GM12873 (cell line): ENCODE results near the gene ADRB2.

Source experiments
- TF ChIP-seq, protein P1 (sequence below): IDR thresholded peaks from 2 replicates; pipeline ENCODE4 v1.5.1; 2012; ENCODE audit warnings: low read depth, mild to moderate bottlenecking, moderate library complexity, low read length, control low read depth; ENCODE audit not compliant: insufficient read depth; ENCODE audit errors: missing control alignments

The ADRB2 gene

DNA sequence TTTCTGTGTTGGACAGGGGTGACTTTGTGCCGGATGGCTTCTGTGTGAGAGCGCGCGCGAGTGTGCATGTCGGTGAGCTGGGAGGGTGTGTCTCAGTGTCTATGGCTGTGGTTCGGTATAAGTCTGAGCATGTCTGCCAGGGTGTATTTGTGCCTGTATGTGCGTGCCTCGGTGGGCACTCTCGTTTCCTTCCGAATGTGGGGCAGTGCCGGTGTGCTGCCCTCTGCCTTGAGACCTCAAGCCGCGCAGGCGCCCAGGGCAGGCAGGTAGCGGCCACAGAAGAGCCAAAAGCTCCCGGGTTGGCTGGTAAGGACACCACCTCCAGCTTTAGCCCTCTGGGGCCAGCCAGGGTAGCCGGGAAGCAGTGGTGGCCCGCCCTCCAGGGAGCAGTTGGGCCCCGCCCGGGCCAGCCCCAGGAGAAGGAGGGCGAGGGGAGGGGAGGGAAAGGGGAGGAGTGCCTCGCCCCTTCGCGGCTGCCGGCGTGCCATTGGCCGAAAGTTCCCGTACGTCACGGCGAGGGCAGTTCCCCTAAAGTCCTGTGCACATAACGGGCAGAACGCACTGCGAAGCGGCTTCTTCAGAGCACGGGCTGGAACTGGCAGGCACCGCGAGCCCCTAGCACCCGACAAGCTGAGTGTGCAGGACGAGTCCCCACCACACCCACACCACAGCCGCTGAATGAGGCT lies at the start of gene ADRB2:
ADRB2 (plus strand) TSS at position 559 of the 686 bp plus-strand sequence. CDS start 221 bp downstream, outside the sequence.
- TF ChIP-seq, protein P1, sequence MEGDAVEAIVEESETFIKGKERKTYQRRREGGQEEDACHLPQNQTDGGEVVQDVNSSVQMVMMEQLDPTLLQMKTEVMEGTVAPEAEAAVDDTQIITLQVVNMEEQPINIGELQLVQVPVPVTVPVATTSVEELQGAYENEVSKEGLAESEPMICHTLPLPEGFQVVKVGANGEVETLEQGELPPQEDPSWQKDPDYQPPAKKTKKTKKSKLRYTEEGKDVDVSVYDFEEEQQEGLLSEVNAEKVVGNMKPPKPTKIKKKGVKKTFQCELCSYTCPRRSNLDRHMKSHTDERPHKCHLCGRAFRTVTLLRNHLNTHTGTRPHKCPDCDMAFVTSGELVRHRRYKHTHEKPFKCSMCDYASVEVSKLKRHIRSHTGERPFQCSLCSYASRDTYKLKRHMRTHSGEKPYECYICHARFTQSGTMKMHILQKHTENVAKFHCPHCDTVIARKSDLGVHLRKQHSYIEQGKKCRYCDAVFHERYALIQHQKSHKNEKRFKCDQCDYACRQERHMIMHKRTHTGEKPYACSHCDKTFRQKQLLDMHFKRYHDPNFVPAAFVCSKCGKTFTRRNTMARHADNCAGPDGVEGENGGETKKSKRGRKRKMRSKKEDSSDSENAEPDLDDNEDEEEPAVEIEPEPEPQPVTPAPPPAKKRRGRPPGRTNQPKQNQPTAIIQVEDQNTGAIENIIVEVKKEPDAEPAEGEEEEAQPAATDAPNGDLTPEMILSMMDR = peak; percentile 4

DNA sequence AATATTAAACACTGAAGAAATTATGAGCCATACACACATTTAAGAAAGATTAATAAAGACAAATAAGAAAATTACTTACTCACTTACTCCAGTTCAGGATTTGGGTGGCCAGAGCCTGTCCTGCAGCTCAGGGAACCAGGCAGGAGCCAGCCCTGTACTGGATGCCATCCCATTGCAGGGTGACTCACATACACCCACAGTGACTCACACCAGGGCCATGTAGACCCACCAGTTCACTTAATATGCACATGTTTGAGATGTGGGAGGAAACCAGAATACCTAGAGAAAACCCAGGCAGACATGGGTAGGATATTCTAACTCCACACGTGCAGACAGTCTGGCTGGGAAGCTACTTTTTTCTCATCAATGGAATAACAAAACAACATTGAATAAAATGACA lies 49.6 kb upstream of the ADRB2 start:
- TF ChIP-seq, protein P1 = no peak

- TF ChIP-seq, protein P1 = no peak
Measured at GRCh38 chr5:148778882-148779281, 47.5 kb upstream of the ADRB2 start.

DNA sequence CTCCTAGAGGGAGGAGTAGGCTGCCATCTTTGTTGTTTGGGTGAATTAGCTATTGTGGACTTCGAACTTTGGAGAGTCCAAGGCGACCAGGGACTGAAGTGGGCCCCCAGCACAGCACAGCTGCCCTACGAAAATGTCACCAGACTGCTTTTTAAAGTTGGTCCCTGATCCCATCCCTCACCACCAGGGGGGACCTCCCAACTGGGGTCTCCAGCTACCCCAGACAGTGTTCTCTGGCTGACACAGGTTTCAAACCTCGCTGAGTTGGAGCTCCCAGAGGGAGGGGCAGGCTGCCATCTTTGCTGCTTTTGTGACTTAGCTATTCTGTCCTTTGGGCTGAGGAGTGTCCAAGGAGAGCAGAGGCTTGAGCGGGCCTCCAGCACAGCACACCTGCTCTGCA lies 45.7 kb upstream of the ADRB2 start:
- TF ChIP-seq, protein P1 = peak; percentile 27

DNA sequence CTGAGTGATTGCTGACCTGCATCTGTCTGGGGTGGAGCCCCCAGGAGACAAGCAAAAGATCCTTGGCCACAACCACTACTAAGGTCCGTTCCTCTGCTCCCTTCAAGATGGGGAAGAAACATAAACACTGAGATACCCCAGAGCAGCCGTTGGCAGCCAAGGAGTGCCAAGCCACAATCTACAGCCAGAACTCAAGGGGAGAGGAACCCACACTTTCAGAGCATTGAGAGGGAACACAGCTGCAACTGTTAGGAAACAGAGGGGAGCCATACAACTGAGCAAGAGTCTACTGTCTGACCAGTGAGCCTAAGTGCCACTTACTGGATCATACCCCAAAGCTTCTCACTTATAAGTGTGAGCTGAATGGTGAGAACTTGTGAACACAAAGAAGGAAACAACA lies 44.6 kb upstream of the ADRB2 start:
- TF ChIP-seq, protein P1 = no peak

- TF ChIP-seq, protein P1 = no peak
Measured at GRCh38 chr5:148785223-148785622, 41.2 kb upstream of the ADRB2 start.

DNA sequence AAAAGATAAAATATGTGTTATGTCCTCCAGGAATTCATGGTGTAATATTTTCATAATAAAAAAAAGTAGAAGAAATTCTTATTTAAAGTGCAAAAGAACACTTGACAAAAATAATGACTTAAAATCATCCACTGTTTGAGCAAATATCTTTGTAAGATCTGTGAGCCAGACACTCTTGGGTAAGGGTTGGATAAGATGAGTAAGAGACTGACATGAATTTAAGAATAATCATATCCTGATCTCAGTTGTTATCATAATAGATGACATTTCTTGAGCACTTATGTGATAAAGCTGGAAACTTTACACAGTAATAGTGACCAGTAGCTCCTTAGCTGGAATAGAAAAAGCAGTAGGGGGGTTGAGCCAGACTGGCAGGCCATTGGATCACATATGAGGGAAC lies 40.0 kb upstream of the ADRB2 start:
- TF ChIP-seq, protein P1 = no peak
